GM23338 (cell line): ENCODE measurements around the gene NEK7. TPM values are rescaled to one million over a fixed set of nuclear protein-coding genes. Genes with fewer than 3 reads are reported as not detected.

Experiments
- ATAC-seq: fragments of 200-7000 bp; cut with Tn5 transposase; 3 replicates; pipeline ENCODE4 v1.9.1; 2020
- DNase-seq: peaks from one replicate; pipeline ENCODE4 v3.0.0-alpha.2; 2015; ENCODE audit warnings: low spot score
- H2AFZ ChIP-seq: fragments of 200-600 bp; sonication (generic); 2 replicates; pipeline ENCODE4 v1.8.0; 2016; ENCODE audit warnings: antibody characterized with exemption, mild to moderate bottlenecking, moderate library complexity
- H3F3A ChIP-seq: fragments of 200-600 bp; sonication (generic); replicated peaks from 2 replicates; pipeline ENCODE4 v1.8.0; 2017; ENCODE audit warnings: antibody characterized with exemption, mixed run types, low read depth
- H3K27ac ChIP-seq: fragments of 200-600 bp; sonication (generic); 2 replicates; pipeline ENCODE4 v1.6.1; 2016; ENCODE audit warnings: low read depth
- H3K27me3 ChIP-seq: fragments of 200-600 bp; sonication (generic); 2 replicates; pipeline ENCODE4 v1.8.0; 2016; ENCODE audit warnings: mild to moderate bottlenecking, mixed run types, moderate library complexity; ENCODE audit not compliant: insufficient read depth
- H3K36me3 ChIP-seq: fragments of 200-600 bp; sonication (generic); 2 replicates; pipeline ENCODE4 v1.8.0; 2016; ENCODE audit warnings: mild to moderate bottlenecking; ENCODE audit not compliant: insufficient read depth
- H3K4me1 ChIP-seq: fragments of 200-600 bp; sonication (generic); 2 replicates; pipeline ENCODE4 v1.8.0; 2016; ENCODE audit warnings: mild to moderate bottlenecking, moderate library complexity; ENCODE audit not compliant: insufficient read depth
- H3K4me2 ChIP-seq: fragments of 200-600 bp; sonication (generic); 2 replicates; pipeline ENCODE4 v1.7.1; 2017; ENCODE audit warnings: mixed run types
- H3K4me3 ChIP-seq: fragments of 200-600 bp; sonication (generic); 2 replicates; pipeline ENCODE4 v1.6.1; 2016; ENCODE audit warnings: mixed run types
- H3K79me2 ChIP-seq: fragments of 200-600 bp; sonication (generic); replicated peaks from 2 replicates; pipeline ENCODE4 v1.8.0; 2017; ENCODE audit warnings: mild to moderate bottlenecking; ENCODE audit not compliant: insufficient read depth
- H3K9me2 ChIP-seq: fragments of 200-600 bp; sonication (generic); 2 replicates; pipeline ENCODE4 v1.8.0; 2017; ENCODE audit not compliant: insufficient read depth
- H4K20me1 ChIP-seq: fragments of 200-600 bp; sonication (generic); replicated peaks from 2 replicates; pipeline ENCODE4 v1.8.0; 2017; ENCODE audit warnings: mild to moderate bottlenecking; ENCODE audit not compliant: insufficient read depth
- H3K27ac Mint-ChIP-seq: 2 replicates; pipeline ENCODE4 v1.8.0; 2020; ENCODE audit warnings: inconsistent platforms, mild to moderate bottlenecking, moderate library complexity, mixed read lengths
- H3K27me3 Mint-ChIP-seq: 3 replicates; pipeline ENCODE4 v1.8.0; 2022; ENCODE audit warnings: low read depth, mild to moderate bottlenecking, moderate library complexity, mixed read lengths, inconsistent platforms; ENCODE audit not compliant: insufficient read depth, poor library complexity
- H3K36me3 Mint-ChIP-seq: 3 replicates; pipeline ENCODE4 v1.8.0; 2021; ENCODE audit warnings: low read depth, mild to moderate bottlenecking, inconsistent platforms, moderate library complexity, mixed read lengths
- H3K4me1 Mint-ChIP-seq: 3 replicates; pipeline ENCODE4 v1.8.0; 2020; ENCODE audit warnings: mild to moderate bottlenecking, inconsistent platforms, mixed read lengths
- H3K4me3 Mint-ChIP-seq: 3 replicates; pipeline ENCODE4 v1.8.0; 2021; ENCODE audit warnings: moderate library complexity, mild to moderate bottlenecking, inconsistent platforms, mixed read lengths
- H3K9me3 Mint-ChIP-seq: 3 replicates; pipeline ENCODE4 v1.8.0; 2020; ENCODE audit warnings: moderate library complexity, mild to moderate bottlenecking, inconsistent platforms, mixed read lengths
- CREB1 ChIP-seq: fragments of 250-450 bp; sonication (Bioruptor Pico); IDR thresholded peaks from 2 replicates; pipeline ENCODE4 v1.5.0; 2020; ENCODE audit warnings: low read depth, mild to moderate bottlenecking, moderate library complexity
- ETS1 ChIP-seq: IDR thresholded peaks from 2 replicates; pipeline ENCODE4 v1.6.1; 2016; ENCODE audit warnings: antibody characterized with exemption
- EZH2 ChIP-seq: fragments of 200-600 bp; sonication (generic); IDR thresholded peaks from one replicate; pipeline ENCODE4 v1.8.0; 2017; ENCODE audit warnings: antibody characterized with exemption, mild to moderate bottlenecking, low read depth; ENCODE audit not compliant: unreplicated experiment
- EZH2phosphoT487 ChIP-seq: fragments of 200-600 bp; sonication (generic); IDR thresholded peaks from one replicate; pipeline ENCODE4 v1.8.1; 2018; ENCODE audit warnings: antibody characterized with exemption; ENCODE audit not compliant: unreplicated experiment
- JUNB ChIP-seq: IDR thresholded peaks from one replicate; pipeline ENCODE4 v1.6.1; 2016; ENCODE audit warnings: antibody characterized with exemption; ENCODE audit not compliant: unreplicated experiment
- NANOG ChIP-seq: IDR thresholded peaks from 2 replicates; pipeline ENCODE4 v1.6.1; 2016; ENCODE audit warnings: antibody characterized with exemption, borderline replicate concordance
- POLR2AphosphoS5 ChIP-seq: IDR thresholded peaks from 2 replicates; pipeline ENCODE4 v1.6.1; 2016; ENCODE audit warnings: antibody characterized with exemption, low read depth
- ZNF114 ChIP-seq: fragments of 250-450 bp; sonication (Bioruptor Pico); IDR thresholded peaks from 2 replicates; pipeline ENCODE4 v1.5.0; 2020; ENCODE audit warnings: mild to moderate bottlenecking, moderate library complexity
- ZNF331 ChIP-seq: fragments of 250-450 bp; sonication (Bioruptor Pico); IDR thresholded peaks from 2 replicates; pipeline ENCODE4 v1.5.0; 2020; ENCODE audit warnings: low read depth, mild to moderate bottlenecking, moderate library complexity
- ZNF462 ChIP-seq: fragments of 250-450 bp; sonication (Bioruptor Pico); IDR thresholded peaks from 2 replicates; pipeline ENCODE4 v1.5.0; 2020; ENCODE audit warnings: mild to moderate bottlenecking, moderate library complexity
- polyA plus RNA-seq: library from polyadenylated mRNA; unstranded; fragments of >200 nt; fragmentation: Nextera tagmentation; extraction: Ambion mirVana; gene quantifications from 2 replicates; pipeline ENCODE4 v1.2.1, GENCODE V29; 2016
- total RNA-seq: library from RNA; depleted of rRNA; stranded (reverse); fragments of >200 nt; shearing (Covaris generic); gene quantifications from 2 replicates; pipeline ENCODE4 v1.2.3, GENCODE V29; 2014
- TF ChIP-seq, protein P1 (sequence below), 2 experiments: fragments of 200-600 bp in 1 of 2; sonication (generic) in 1 of 2; conservative IDR thresholded peaks; 2 replicates each; pipeline versions ENCODE4 v1.5.1 to v1.6.1; 2016 to 2017; ENCODE audit warnings: antibody characterized with exemption in 2 of 2, low read depth in 2 of 2, mild to moderate bottlenecking in 2 of 2, moderate library complexity in 1 of 2

The NEK7 gene
- total and polyA plus RNA-seq, 2 experiments from 2014 or later, result 4.8 to 15.3 TPM

DNA sequence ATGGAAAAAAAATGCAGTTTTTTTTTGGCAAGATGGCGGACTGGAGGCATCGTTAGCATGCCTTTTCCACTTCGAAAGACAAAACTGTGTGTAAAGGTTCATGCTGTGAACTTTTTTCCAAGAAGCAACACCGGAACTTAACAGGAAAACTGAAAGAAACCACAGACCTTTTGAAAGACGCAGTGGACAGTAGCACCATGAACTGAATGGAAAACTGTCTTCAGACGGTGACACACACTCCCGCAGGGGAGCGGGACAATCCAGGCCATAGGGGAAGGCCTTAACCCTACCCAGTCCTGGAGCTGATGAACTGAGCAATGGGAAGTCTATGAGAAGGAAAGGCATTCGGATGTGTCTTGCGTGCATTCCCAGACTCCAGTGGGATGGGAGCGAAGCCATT is 54.9 kb downstream of the NEK7 start:
- no peaks in the 10 kb centered on the region for H3F3A ChIP-seq
- H3K27ac ChIP-seq, result no peak overlapping the region
- H3K27ac Mint-ChIP-seq, result no peak overlapping the region
- H3K36me3 ChIP-seq, result no peaks in the 10 kb centered on the region
- no peak for DNase-seq
- no peak overlapping the region for H3K4me3 ChIP-seq
- H2AFZ ChIP-seq, result no peak overlapping the region
- TF ChIP-seq POLR2AphosphoS5, result no peak
- no peak for TF ChIP-seq ZNF331 (CRISPR knock-in tag)
- no peak for TF ChIP-seq CREB1 (CRISPR knock-in tag)
- no peak for TF ChIP-seq EZH2
- no peak for TF ChIP-seq ZNF462 (CRISPR knock-in tag)
- no peak for TF ChIP-seq JUNB
- TF ChIP-seq EZH2phosphoT487, result no peak
- TF ChIP-seq, protein P1, sequence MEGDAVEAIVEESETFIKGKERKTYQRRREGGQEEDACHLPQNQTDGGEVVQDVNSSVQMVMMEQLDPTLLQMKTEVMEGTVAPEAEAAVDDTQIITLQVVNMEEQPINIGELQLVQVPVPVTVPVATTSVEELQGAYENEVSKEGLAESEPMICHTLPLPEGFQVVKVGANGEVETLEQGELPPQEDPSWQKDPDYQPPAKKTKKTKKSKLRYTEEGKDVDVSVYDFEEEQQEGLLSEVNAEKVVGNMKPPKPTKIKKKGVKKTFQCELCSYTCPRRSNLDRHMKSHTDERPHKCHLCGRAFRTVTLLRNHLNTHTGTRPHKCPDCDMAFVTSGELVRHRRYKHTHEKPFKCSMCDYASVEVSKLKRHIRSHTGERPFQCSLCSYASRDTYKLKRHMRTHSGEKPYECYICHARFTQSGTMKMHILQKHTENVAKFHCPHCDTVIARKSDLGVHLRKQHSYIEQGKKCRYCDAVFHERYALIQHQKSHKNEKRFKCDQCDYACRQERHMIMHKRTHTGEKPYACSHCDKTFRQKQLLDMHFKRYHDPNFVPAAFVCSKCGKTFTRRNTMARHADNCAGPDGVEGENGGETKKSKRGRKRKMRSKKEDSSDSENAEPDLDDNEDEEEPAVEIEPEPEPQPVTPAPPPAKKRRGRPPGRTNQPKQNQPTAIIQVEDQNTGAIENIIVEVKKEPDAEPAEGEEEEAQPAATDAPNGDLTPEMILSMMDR (conservative IDR thresholded peaks at IDR 0.05; ENCODE audit: low read depth in 2 of 2), result no peak
- TF ChIP-seq ETS1, result no peak
- no peak for TF ChIP-seq NANOG
- no peak for TF ChIP-seq ZNF114
- H3K4me1 ChIP-seq, result no peaks in the 10 kb centered on the region
- no peaks in the 10 kb centered on the region for H3K9me2 ChIP-seq
- ATAC-seq, result no peak
- H3K4me2 ChIP-seq, result no peak overlapping the region
- no peaks in the 10 kb centered on the region for H3K4me1 Mint-ChIP-seq
- peaks cover 26% of the 10 kb centered on the region for H3K9me3 Mint-ChIP-seq
- peaks cover 28% of the 10 kb centered on the region for H3K36me3 Mint-ChIP-seq
- H3K27me3 ChIP-seq, result no peaks in the 10 kb centered on the region
- no peak overlapping the region for H3K4me3 Mint-ChIP-seq
- H4K20me1 ChIP-seq, result no peaks in the 10 kb centered on the region
- H3K79me2 ChIP-seq, result peaks cover 29% of the 10 kb centered on the region
- peaks cover 2% of the 10 kb centered on the region for H3K27me3 Mint-ChIP-seq
